WI38 (cell line): ENCODE results near the gene ATMIN.

Experiments
- H3K4me3 ChIP-seq: 2 replicates; pipeline ENCODE4 v1.5.1; 2011; ENCODE audit warnings: low read depth, mild to moderate bottlenecking, control low read depth, low read length
- CTCF ChIP-seq: IDR thresholded peaks from 2 replicates; pipeline ENCODE4 v1.5.1; 2012; ENCODE audit warnings: low read depth, mild to moderate bottlenecking, control low read depth, low read length

Gene ATMIN

GRCh38 chr16:81080233-81080632, 44.6 kb downstream of the ATMIN start:
- TF ChIP-seq CTCF: no peak
- H3K4me3 ChIP-seq: no peak overlapping the region

- no peak for TF ChIP-seq CTCF
- no peak overlapping the region for H3K4me3 ChIP-seq
These were observed 45.4 kb downstream of the ATMIN start for GRCh38 chr16:81081014-81081413.

- TF ChIP-seq CTCF: no peak
- no peak overlapping the region for H3K4me3 ChIP-seq
These were observed 53.2 kb downstream of the ATMIN start for GRCh38 chr16:81088836-81089235.

GRCh38 chr16:81094771-81095251, 59.2 kb downstream of the ATMIN start:
- no peak for TF ChIP-seq CTCF
- H3K4me3 ChIP-seq: peak overlapping the region; percentile 77

- TF ChIP-seq CTCF: no peak
- H3K4me3 ChIP-seq: peak overlapping the region; percentile 77
These were observed 60.0 kb downstream of the ATMIN start for GRCh38 chr16:81095653-81095952.

GRCh38 chr16:81095953-81096714, 60.5 kb downstream of the ATMIN start, which contains the start of gene GCSH:
Gene GCSH (minus strand): TSS chr16:81096395. CDS start chr16:81096278, 117 bp downstream.
- TF ChIP-seq CTCF: no peak
- H3K4me3 ChIP-seq: peak within 1 kb of the TSS; percentile 77

GRCh38 chr16:81096715-81097208, 61.1 kb downstream of the ATMIN start:
- no peak for TF ChIP-seq CTCF
- 0 out of 2 replicates have a peak overlapping the region, but pooled peaks have one; percentile 17 for H3K4me3 ChIP-seq
